ENCODE results near the gene RPS6KA2. TPM values are rescaled to one million over a fixed set of nuclear protein-coding genes. Genes with fewer than 3 reads are reported as not detected.
A peak's percentile ranks its signal among the peaks of the same experiment; 100 is the strongest.

Gene RPS6KA2
- total RNA-seq, 1 experiment from 2014 or later = 12.3 TPM

DNA sequence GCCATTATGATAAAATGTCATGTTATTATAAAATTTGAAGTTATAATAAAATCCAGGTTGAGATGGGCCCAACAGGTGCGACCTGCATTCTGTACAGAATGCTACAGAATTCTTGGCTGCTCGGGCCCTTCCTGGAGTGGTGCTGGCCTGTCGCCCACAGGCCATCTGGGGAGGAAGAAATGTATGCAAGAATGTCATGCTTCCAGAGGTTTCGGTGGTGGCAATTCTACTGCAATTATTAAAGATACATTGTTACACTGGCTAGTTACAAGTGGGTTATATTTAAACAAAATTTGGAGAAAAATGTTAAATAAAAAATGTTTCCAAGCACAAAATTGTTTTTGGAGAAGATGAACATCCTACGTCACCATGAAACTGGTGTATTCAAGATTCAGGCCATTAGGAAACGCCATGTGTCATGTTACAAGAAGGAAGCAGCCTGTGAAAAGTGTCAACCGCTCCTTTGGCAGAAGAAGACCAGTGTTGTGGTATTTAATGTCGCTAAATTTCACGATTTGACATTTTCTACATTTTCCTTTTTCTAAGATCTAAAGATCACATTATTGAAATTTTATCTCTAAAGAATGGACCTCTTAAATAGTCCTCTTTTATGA lies 47.7 kb downstream of the RPS6KA2 start:
- Histone ChIP-seq H3K27me3 (ENCODE audit: insufficient read depth, low read length) (no peaks in the 10 kb centered on the region), H2BK20ac (ENCODE audit: low read depth, low read length, poor library complexity, severe bottlenecking) (no peak overlapping the region), H2AFZ (ENCODE audit: low read length) (no peak overlapping the region), H4K8ac (replicated peaks; ENCODE audit: insufficient read length, low read depth, low read length) (no peak overlapping the region), H3K23ac (ENCODE audit: insufficient read length, low read depth, low read length) (no peak overlapping the region), H4K5ac (ENCODE audit: insufficient read length, low read depth, low read length) (no peak overlapping the region), H4K91ac (ENCODE audit: insufficient read length, low read depth, low read length) (no peak overlapping the region), H3K4me1 (ENCODE audit: insufficient read depth, low read length) (peaks cover 3% of the 10 kb centered on the region; the same call in 1 of the 2 replicates), H2AK5ac (ENCODE audit: insufficient read length, low read length) (no peak overlapping the region), H3K4ac (ENCODE audit: low read depth, low read length) (no peak overlapping the region), H3K79me2 (ENCODE audit: insufficient read depth, low read length) (no peaks in the 10 kb centered on the region), H3K56ac (ENCODE audit: insufficient read length, low read depth, low read length) (no peak overlapping the region), H4K20me1 (ENCODE audit: control insufficient read depth, insufficient read depth, insufficient read length) (no peaks in the 10 kb centered on the region), H3T11ph (ENCODE audit: low read length) (no peak overlapping the region), H2BK120ac (ENCODE audit: low read depth, low read length, poor library complexity, severe bottlenecking) (no peak overlapping the region), H3K27ac (ENCODE audit: insufficient read length, low read depth, low read length) (no peak overlapping the region), H3K23me2 (ENCODE audit: insufficient read length, low read depth, low read length, poor library complexity, severe bottlenecking) (no peaks in the 10 kb centered on the region), H3K14ac (ENCODE audit: insufficient read depth, low read length) (no peak overlapping the region), H3K9ac (ENCODE audit: extremely low read depth, insufficient read length, low read length) (no peak overlapping the region), H2BK12ac (ENCODE audit: insufficient read length, low read depth, low read length) (no peak overlapping the region), H2BK5ac (ENCODE audit: insufficient read length, low read length) (no peak overlapping the region), H3K79me1 (ENCODE audit: insufficient read depth, low read depth, low read length, poor library complexity, severe bottlenecking) (no peaks in the 10 kb centered on the region), H2BK15ac (ENCODE audit: low read depth, low read length) (no peak overlapping the region), H3K4me2 (ENCODE audit: insufficient read depth, insufficient read length, low read length) (no peak overlapping the region), H3K18ac (ENCODE audit: insufficient read length, low read depth, low read length) (no peak overlapping the region), H3K9me3 (ENCODE audit: control insufficient read depth, low read depth, low read length) (no peaks in the 10 kb centered on the region)
- peak; percentile 9 for DNase-seq
- H3K27me3 Mint-ChIP-seq (ENCODE audit: low read depth) = no peaks in the 10 kb centered on the region
- H3K36me3 Mint-ChIP-seq (ENCODE audit: insufficient read depth in 1 of 3, low read depth in 3 of 3) = peaks cover 21 to 31% (median 28%) of the 10 kb centered on the region in 3 experiments
- peaks cover 20 to 32% of the 10 kb centered on the region in 2 experiments for H3K9me3 Mint-ChIP-seq
- peaks cover 7 to 10% of the 10 kb centered on the region in 2 experiments; a peak in 3 of 4 replicates for H3K4me1 Mint-ChIP-seq
- TF ChIP-seq, protein P1, sequence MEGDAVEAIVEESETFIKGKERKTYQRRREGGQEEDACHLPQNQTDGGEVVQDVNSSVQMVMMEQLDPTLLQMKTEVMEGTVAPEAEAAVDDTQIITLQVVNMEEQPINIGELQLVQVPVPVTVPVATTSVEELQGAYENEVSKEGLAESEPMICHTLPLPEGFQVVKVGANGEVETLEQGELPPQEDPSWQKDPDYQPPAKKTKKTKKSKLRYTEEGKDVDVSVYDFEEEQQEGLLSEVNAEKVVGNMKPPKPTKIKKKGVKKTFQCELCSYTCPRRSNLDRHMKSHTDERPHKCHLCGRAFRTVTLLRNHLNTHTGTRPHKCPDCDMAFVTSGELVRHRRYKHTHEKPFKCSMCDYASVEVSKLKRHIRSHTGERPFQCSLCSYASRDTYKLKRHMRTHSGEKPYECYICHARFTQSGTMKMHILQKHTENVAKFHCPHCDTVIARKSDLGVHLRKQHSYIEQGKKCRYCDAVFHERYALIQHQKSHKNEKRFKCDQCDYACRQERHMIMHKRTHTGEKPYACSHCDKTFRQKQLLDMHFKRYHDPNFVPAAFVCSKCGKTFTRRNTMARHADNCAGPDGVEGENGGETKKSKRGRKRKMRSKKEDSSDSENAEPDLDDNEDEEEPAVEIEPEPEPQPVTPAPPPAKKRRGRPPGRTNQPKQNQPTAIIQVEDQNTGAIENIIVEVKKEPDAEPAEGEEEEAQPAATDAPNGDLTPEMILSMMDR (conservative IDR thresholded peaks at IDR 0.05) = no peak
- no peak overlapping the region for H3K27ac Mint-ChIP-seq
- no peak overlapping the region for H3K4me3 Mint-ChIP-seq
- no CpG with 5 or more reads among the region's 9 CpGs for WGBS (ENCODE audit: extremely low coverage, insufficient read length, low lambda C conversion rate)
